Activated naive CD8-positive, alpha-beta T cell treated with anti-CD3 and anti-CD28 coated beads, Interleukin-2, amount 10 ng/mL, durations not matched to agents 7 days and 5 days (primary cell): ENCODE measurements around the gene SPTBN1. TPM values are rescaled to one million over a fixed set of nuclear protein-coding genes. Genes with fewer than 3 reads are reported as not detected.

ENCODE experiments used
- ATAC-seq: fragments of 150-1000 bp; cut with Tn5 transposase; one replicate; pipeline ENCODE4 v1.10.0; 2021; ENCODE audit warnings: low read depth, moderate library complexity
- POLR2A ChIA-PET: fragments of 350-600 bp; sonication (Branson Sonifier 250); formaldehyde crosslinking; loops from one replicate; lab custom pipeline; 2021; ENCODE audit warnings: antibody characterized with exemption; lab: Charles Lee
- DNase-seq: peaks from one replicate; pipeline ENCODE4 v3.0.0; 2021
- H3K27ac Mint-ChIP-seq: one replicate; pipeline ENCODE4 v1.8.0; 2022; ENCODE audit warnings: mild to moderate bottlenecking, mixed read lengths
- H3K27me3 Mint-ChIP-seq: one replicate; pipeline ENCODE4 v1.8.0; 2022; ENCODE audit warnings: mild to moderate bottlenecking, moderate library complexity, mixed read lengths
- H3K36me3 Mint-ChIP-seq: one replicate; pipeline ENCODE4 v1.8.0; 2021; ENCODE audit warnings: mild to moderate bottlenecking, mixed read lengths
- H3K4me1 Mint-ChIP-seq: one replicate; pipeline ENCODE4 v1.8.0; 2021; ENCODE audit warnings: mixed read lengths
- H3K4me3 Mint-ChIP-seq: one replicate; pipeline ENCODE4 v1.8.0; 2022; ENCODE audit warnings: mild to moderate bottlenecking, moderate library complexity, mixed read lengths
- H3K9me3 Mint-ChIP-seq: one replicate; pipeline ENCODE4 v1.8.0; 2021; ENCODE audit warnings: mixed read lengths
- total RNA-seq, 2 experiments: library from RNA; stranded (reverse); gene quantifications; one replicate each; pipeline ENCODE4 v1.2.3, GENCODE V29; 2021

Gene SPTBN1
- total RNA-seq, 2 experiments from 2014 or later = 120 to 127 TPM

DNA sequence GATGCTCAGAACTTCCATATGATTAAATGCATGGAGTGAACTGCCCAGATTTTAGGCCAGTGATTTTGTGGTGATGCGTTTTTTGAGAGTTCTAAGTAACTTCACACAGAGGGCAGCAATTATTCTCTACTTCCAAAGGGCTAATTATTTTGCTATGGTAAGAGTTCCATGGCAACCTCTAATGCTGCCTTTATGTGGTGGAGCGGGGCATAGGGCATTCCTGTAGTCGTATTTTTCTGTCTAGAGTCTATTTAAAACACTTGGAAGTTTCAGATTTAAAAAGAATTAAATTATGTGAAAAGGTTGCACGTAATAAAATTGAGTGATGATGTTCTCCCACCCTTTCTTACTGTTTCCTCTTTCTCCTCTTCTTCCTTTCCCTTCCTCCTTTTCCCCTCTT lies 203.4 kb downstream of the SPTBN1 start:
- Mint-ChIP-seq H3K27ac (no peak overlapping the region), H3K36me3 (peaks cover 40% of the 10 kb centered on the region), H3K4me1 (peaks cover 16% of the 10 kb centered on the region), H3K27me3 (no peaks in the 10 kb centered on the region), H3K9me3 (no peaks in the 10 kb centered on the region), H3K4me3 (no peak overlapping the region)
- POLR2A ChIA-PET = no interaction called here
- DNase-seq = no peak
- no peak for ATAC-seq

DNA sequence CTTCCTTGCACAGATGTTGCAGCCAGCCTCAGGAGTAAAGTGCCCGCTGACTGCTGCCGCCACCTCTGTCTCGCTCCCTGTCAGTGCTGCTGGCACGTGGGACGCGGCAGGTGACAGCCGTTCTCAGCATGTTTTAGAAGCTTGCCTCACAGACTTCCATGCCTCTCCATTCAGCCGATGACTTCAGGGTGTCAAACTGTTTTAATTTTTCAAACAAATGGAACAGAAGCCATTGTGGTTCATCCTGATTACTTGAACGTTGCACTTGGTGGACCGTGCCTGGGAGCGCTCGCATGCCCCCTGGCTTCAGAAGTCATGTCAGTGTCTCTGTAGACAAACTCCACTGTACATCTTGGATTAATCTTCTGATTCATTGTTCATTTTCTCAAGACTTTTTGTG lies 204.6 kb downstream of the SPTBN1 start:
- H3K36me3 Mint-ChIP-seq = peaks cover 40% of the 10 kb centered on the region
- H3K4me1 Mint-ChIP-seq = peaks cover 20% of the 10 kb centered on the region
- H3K27me3 Mint-ChIP-seq = no peaks in the 10 kb centered on the region
- no peak for ATAC-seq
- H3K9me3 Mint-ChIP-seq = no peaks in the 10 kb centered on the region
- no peak for DNase-seq
- no peak overlapping the region for H3K4me3 Mint-ChIP-seq
- POLR2A ChIA-PET = no interaction called here
- no peak overlapping the region for H3K27ac Mint-ChIP-seq

- Mint-ChIP-seq H3K27me3 (no peaks in the 10 kb centered on the region), H3K36me3 (peaks cover 35% of the 10 kb centered on the region), H3K4me1 (peaks cover 8% of the 10 kb centered on the region), H3K4me3 (no peak overlapping the region), H3K27ac (no peak overlapping the region), H3K9me3 (no peaks in the 10 kb centered on the region)
- POLR2A ChIA-PET = no interaction called here
- DNase-seq = no peak
- no peak for ATAC-seq
Observed at GRCh38 chr2:54663424-54664030, 207.4 kb downstream of the SPTBN1 start.

DNA sequence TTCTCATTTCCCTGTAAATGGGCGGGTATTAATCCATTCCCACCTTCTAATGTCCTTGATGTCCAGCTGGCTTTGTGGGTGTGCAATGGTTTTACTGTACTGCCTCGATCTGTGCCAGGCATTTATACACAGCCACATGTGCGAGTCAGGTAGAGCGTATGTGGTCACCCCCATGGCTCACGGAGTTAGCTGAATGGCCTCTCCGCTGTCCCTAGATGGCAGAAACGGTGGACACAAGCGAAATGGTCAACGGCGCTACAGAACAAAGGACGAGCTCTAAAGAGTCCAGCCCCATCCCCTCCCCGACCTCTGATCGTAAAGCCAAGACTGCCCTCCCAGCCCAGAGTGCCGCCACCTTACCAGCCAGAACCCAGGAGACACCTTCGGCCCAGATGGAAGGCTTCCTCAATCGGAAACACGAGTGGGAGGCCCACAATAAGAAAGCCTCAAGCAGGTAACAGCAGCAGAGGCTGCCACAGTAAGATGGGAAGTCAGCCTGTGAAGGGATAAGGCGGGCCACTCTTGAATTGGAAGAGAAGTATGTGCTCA lies 208.2 kb downstream of the SPTBN1 start:
- ATAC-seq (no peak), DNase-seq (no peak)
- no peak overlapping the region for H3K27ac Mint-ChIP-seq
- POLR2A ChIA-PET = interaction anchor here (1.1 to 1.2 kb wide), 2 partner anchors 83 to 105 kb away, joined by 3 read pairs; no protein-coding TSS in a partner anchor
- H3K4me1 Mint-ChIP-seq = peaks cover 6% of the 10 kb centered on the region
- H3K36me3 Mint-ChIP-seq = peaks cover 38% of the 10 kb centered on the region
- H3K9me3 Mint-ChIP-seq = no peaks in the 10 kb centered on the region
- H3K27me3 Mint-ChIP-seq = no peaks in the 10 kb centered on the region
- no peak overlapping the region for H3K4me3 Mint-ChIP-seq

- ATAC-seq = no peak
- DNase-seq = no peak
- POLR2A ChIA-PET = interaction anchor here (0.5 to 1.5 kb wide), 4 partner anchors 15 to 107 kb away, joined by 3 read pairs; no protein-coding TSS in a partner anchor
- Mint-ChIP-seq H3K36me3 (peaks cover 36% of the 10 kb centered on the region), H3K9me3 (no peaks in the 10 kb centered on the region), H3K27me3 (no peaks in the 10 kb centered on the region), H3K27ac (no peak overlapping the region), H3K4me1 (peaks cover 6% of the 10 kb centered on the region), H3K4me3 (no peak overlapping the region)
Observed at GRCh38 chr2:54665436-54665856, 209.3 kb downstream of the SPTBN1 start.

DNA sequence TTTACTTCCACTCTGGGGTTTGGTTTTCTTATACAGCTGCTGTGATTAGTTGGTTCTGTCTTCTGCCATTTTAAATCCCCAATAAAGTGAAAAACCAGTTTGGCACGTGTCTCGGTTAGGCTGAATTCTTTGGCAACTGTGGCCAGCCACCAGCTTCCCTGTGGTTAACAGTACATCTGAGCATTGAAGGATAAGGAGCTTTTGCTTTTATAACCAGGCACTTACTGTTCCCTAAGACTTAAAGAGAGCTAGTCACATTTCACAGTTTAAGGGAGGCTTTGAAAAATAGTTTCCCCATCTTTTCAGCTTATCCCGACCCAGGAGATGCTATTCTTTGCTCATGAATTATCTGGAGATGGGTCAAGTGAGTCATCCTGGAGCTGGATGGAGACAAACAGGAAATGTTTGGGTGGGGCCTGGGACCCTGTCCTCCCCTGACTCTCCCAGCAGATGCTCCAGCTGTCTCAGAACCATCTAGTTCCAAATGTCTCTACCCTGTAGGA lies 210.1 kb downstream of the SPTBN1 start:
- Mint-ChIP-seq H3K27me3 (no peaks in the 10 kb centered on the region), H3K36me3 (peaks cover 40% of the 10 kb centered on the region), H3K4me3 (no peak overlapping the region), H3K27ac (no peak overlapping the region), H3K4me1 (peaks cover 6% of the 10 kb centered on the region), H3K9me3 (no peaks in the 10 kb centered on the region)
- ATAC-seq (no peak), DNase-seq (no peak)
- POLR2A ChIA-PET = interaction anchor here (1.5 kb wide), 1 partner anchor 14 kb away, joined by 3 read pairs; no protein-coding TSS in a partner anchor

DNA sequence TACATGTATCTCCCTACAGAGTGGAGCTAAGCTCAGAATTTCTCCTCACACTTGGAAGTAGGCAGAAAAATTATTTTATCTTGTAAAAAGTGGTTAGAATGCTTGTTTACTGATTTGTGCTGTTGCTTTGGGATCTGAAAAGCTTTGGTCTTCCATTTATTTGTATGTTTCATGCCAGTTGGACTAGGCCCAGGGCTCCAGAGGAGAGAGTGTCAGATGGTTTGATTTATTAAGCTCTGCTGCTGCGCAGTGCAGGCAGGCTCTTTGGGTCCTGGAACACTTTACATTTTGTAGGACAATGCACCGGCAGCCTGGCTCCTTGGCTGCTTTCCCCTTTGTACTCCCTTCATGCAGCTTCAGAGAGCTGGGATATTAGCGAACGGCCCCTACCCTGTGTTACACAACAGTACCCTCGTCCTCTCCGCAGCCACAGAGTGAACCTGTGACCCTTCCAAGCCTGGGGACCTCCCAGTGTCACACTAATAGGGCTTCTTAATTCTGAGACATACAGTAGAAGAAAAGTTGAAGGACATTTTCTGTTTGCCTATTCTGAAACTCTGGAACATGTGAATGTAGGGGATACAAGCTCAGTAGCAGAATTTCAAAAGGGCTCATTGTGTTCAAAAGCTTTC lies 210.6 kb downstream of the SPTBN1 start:
- Mint-ChIP-seq H3K9me3 (no peaks in the 10 kb centered on the region), H3K4me1 (peaks cover 4% of the 10 kb centered on the region), H3K27ac (no peak overlapping the region), H3K27me3 (no peaks in the 10 kb centered on the region), H3K4me3 (no peak overlapping the region), H3K36me3 (peaks cover 39% of the 10 kb centered on the region)
- POLR2A ChIA-PET = no interaction called here
- ATAC-seq (no peak), DNase-seq (no peak)

GRCh38 chr2:54667266-54667639 lies 211.1 kb downstream of the SPTBN1 start:
- Mint-ChIP-seq H3K4me1 (peaks cover 4% of the 10 kb centered on the region), H3K27me3 (no peaks in the 10 kb centered on the region), H3K27ac (no peak overlapping the region), H3K9me3 (no peaks in the 10 kb centered on the region), H3K36me3 (peaks cover 39% of the 10 kb centered on the region), H3K4me3 (no peak overlapping the region)
- ATAC-seq (no peak), DNase-seq (no peak)
- POLR2A ChIA-PET = no interaction called here

DNA sequence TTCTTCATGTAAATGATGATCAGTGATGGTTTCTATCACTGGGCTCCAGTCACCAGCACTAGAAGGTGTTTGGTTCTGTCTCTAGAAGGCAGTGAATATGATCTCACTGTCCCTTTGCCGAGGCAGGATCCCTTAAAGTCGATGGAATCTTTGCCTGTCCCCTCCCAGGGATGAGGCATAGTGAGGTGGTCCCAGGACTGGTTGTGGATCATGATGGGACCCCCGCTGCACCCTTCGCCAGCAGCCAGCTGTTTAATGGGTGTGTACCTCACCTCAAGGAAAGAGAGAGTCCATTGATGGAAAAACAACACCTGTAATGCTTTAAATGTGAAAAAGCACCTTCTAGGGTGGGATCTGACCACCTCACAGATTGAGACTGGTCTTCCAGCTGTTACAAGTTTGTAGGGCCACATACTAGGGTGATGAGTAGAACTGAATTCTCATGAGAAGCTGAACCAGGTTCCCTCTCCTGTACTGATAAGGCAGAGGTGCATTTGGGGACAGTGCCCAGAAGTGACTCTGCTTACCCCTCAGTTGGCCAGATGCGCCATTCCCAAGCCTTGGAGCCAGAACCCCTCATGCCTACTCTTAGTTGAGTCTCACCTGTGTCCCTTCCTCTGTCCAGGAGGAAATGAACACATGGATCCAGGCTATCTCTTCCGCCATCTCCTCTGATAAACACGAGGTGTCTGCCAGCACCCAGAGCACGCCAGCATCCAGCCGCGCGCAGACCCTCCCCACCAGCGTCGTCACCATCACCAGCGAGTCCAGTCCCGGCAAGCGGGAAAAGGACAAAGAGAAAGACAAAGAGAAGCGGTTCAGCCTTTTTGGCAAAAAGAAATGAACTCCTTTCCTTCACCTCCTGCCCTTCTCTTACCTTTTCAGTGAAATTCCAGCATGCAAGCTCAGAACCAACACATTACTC lies 211.9 kb downstream of the SPTBN1 start:
- no peak for ATAC-seq
- no peak for DNase-seq
- Mint-ChIP-seq H3K27ac (no peak overlapping the region), H3K36me3 (peaks cover 37% of the 10 kb centered on the region), H3K9me3 (no peaks in the 10 kb centered on the region), H3K4me3 (no peak overlapping the region), H3K4me1 (peaks cover 9% of the 10 kb centered on the region), H3K27me3 (no peaks in the 10 kb centered on the region)
- POLR2A ChIA-PET = no interaction called here

DNA sequence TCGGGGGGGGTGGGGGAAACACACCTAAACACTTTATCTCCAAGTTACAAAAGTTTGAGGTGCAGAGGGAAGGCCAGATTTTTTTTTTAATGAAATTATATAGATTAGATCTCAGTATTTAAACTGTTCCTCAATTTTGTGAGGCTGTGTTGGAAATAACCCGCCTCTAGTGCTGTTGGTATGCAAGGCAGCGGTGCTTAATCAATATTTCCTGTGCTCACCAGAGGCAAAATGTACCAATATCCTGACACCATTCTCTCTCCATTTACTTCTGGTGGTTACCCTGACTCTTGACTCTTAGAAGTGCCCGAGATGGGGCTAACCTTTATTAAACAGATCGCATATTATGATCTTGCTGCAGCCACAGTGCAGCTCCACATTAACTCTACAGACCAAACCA lies 212.6 kb downstream of the SPTBN1 start:
- DNase-seq = no peak
- H3K36me3 Mint-ChIP-seq = peaks cover 38% of the 10 kb centered on the region
- no peak overlapping the region for H3K4me3 Mint-ChIP-seq
- H3K27ac Mint-ChIP-seq = no peak overlapping the region
- no peaks in the 10 kb centered on the region for H3K9me3 Mint-ChIP-seq
- no peak for ATAC-seq
- no peaks in the 10 kb centered on the region for H3K27me3 Mint-ChIP-seq
- POLR2A ChIA-PET = no interaction called here
- peaks cover 15% of the 10 kb centered on the region for H3K4me1 Mint-ChIP-seq

GRCh38 chr2:54669677-54670484 lies 213.8 kb downstream of the SPTBN1 start:
- POLR2A ChIA-PET = no interaction called here

GRCh38 chr2:54670485-54671009 lies 214.4 kb downstream of the SPTBN1 start:
- Mint-ChIP-seq H3K36me3 (peaks cover 25% of the 10 kb centered on the region), H3K9me3 (no peaks in the 10 kb centered on the region), H3K4me3 (no peak overlapping the region), H3K27ac (peak overlapping the region; percentile 32), H3K4me1 (peaks cover 13% of the 10 kb centered on the region), H3K27me3 (peaks cover 9% of the 10 kb centered on the region)
- no peak for DNase-seq
- ATAC-seq = no peak
- POLR2A ChIA-PET = no interaction called here

More at GRCh38 chr2:54669677-54670484, 213.8 kb downstream of the SPTBN1 start:
- Mint-ChIP-seq H3K4me3 (no peak overlapping the region), H3K4me1 (peaks cover 16% of the 10 kb centered on the region), H3K27me3 (peaks cover 4% of the 10 kb centered on the region), H3K9me3 (no peaks in the 10 kb centered on the region), H3K36me3 (peaks cover 29% of the 10 kb centered on the region), H3K27ac (peak overlapping the region; percentile 32)
- ATAC-seq (no peak), DNase-seq (no peak)
